Measurements from ENCODE around the gene HIRA. TPM values are rescaled to one million over a fixed set of nuclear protein-coding genes. Genes with fewer than 3 reads are reported as not detected.
"Not testable (repeated sequence)": the region's sequence is repeated elsewhere in the genome, so short reads cannot be mapped to it uniquely, and the experiment has no call there.

HIRA gene
- total and polyA plus RNA-seq, 11 donors, result 3.7 to 25.4 (median 17.3) TPM

DNA sequence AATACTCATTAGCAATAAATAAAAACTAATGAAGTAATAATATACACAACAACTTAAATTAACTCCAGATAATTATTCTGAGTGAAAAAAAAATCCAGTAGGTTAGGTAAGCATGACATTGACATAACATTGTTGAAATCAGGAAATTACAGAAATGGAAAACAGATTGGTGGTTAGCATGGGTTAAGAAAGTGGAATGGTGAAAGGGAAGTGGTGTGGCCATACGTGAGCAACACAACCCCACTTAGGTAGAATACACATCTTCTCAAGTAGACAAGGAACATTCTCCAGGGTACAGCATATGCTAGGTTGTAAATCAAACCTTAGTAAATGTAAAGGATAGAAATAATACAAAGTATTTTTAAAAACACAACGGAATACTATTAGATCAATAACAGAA is 109.8 kb downstream of the HIRA start:
- intact Hi-C loops (cut with DNase I), result no loop called here
- ATAC-seq (no peak), DNase-seq (no peak)
- H3K36me3 ChIP-seq, result no peaks in the 10 kb centered on the region
- no peak overlapping the region for H3K4me3 ChIP-seq
- no peaks in the 10 kb centered on the region for H3K27me3 ChIP-seq
- WGBS, 4 donors, result 79 to 86% (median 83%) methylated on average over 2 of the region's 2 CpGs
- TF ChIP-seq, protein P1, sequence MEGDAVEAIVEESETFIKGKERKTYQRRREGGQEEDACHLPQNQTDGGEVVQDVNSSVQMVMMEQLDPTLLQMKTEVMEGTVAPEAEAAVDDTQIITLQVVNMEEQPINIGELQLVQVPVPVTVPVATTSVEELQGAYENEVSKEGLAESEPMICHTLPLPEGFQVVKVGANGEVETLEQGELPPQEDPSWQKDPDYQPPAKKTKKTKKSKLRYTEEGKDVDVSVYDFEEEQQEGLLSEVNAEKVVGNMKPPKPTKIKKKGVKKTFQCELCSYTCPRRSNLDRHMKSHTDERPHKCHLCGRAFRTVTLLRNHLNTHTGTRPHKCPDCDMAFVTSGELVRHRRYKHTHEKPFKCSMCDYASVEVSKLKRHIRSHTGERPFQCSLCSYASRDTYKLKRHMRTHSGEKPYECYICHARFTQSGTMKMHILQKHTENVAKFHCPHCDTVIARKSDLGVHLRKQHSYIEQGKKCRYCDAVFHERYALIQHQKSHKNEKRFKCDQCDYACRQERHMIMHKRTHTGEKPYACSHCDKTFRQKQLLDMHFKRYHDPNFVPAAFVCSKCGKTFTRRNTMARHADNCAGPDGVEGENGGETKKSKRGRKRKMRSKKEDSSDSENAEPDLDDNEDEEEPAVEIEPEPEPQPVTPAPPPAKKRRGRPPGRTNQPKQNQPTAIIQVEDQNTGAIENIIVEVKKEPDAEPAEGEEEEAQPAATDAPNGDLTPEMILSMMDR (IDR thresholded peaks at IDR 0.05), result no peak
- TF ChIP-seq POLR2A (IDR thresholded peaks at IDR 0.05), result no peak
- H3K9me3 ChIP-seq, result peaks cover 0 to 34% (median 16%) of the 10 kb centered on the region in 12 donors
- H3K27ac ChIP-seq, result no peak overlapping the region
- no peaks in the 10 kb centered on the region for H3K4me1 ChIP-seq

DNA sequence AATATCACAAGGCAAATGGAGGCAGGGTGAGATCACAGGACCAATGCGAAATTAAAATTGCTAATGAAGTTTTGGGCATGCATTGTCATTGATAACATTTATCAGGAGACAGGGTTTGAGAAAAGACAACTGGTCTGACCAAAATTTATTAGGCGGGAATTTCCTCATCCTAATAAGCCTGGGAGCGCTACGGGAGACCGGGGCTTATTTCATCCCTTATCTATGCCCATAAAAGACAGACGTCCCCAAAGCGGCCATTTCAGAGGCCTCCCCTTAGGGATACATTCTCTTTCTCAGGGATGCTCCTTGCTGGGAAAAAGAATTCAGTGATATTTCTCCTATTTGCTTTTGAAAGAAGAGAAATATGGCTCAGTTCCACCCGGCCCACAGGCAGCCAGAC is 111.4 kb downstream of the HIRA start:
- H3K36me3 ChIP-seq; H3K27ac ChIP-seq; ATAC-seq; intact Hi-C loops (cut with DNase I); H3K27me3 ChIP-seq; H3K4me3 ChIP-seq; H3K4me1 ChIP-seq; DNase-seq: not testable (repeated sequence)
- peaks cover 0 to 48% (median 29%) of the 10 kb centered on the region in 12 donors for H3K9me3 ChIP-seq
- WGBS, 4 donors, result 90 to 94% (median 91%) methylated on average over 8 of the region's 8 CpGs

DNA sequence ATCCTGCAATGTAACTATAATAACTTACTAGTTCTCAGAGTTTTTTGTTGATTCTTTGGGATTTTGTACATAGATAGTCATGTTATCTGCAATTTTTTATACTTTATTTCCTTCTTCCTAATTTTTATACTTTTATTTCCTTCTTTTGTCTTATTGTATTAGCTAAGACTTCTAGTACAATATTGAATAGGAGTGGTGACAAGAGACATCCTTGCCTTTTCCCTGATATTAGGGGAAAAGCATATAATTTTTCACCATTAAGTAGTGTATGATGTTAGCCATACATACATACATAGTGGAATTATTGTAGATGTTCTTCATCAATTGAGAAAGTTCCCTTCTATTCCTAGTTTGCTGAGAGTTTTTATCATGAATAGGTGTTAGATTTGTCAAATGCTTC is 112.3 kb downstream of the HIRA start:
- no peaks in the 10 kb centered on the region for H3K36me3 ChIP-seq
- peaks cover 0 to 46% (median 31%) of the 10 kb centered on the region in 12 donors for H3K9me3 ChIP-seq
- DNase-seq (no peak), ATAC-seq (no peak)
- no peak overlapping the region for H3K27ac ChIP-seq
- TF ChIP-seq, protein P1 (IDR thresholded peaks at IDR 0.05), result no peak
- TF ChIP-seq POLR2A (IDR thresholded peaks at IDR 0.05), result no peak
- intact Hi-C loops (cut with DNase I), result no loop called here
- no peak overlapping the region for H3K4me3 ChIP-seq
- no peaks in the 10 kb centered on the region for H3K27me3 ChIP-seq
- H3K4me1 ChIP-seq, result no peaks in the 10 kb centered on the region

DNA sequence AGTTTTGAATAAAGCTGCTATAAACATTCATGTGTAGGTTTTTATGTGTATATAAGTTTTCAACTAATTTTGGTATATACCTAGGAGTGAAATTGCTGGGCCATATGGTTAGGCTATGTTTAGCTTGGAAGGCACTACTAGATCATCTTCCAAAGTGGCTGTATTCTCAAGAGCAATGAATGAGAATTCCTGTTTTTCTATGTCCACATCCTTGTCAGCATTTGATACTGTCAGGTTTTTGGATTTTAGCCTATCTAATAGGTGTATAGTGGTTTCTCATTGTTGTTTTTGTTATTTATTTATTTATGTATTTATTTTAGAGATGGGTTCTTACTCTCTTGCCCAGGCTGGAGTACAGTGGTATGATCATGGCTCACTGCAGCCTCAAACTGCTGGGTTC is 113.7 kb downstream of the HIRA start:
- H3K9me3 ChIP-seq, result peaks cover 0 to 43% (median 31%) of the 10 kb centered on the region in 12 donors

DNA sequence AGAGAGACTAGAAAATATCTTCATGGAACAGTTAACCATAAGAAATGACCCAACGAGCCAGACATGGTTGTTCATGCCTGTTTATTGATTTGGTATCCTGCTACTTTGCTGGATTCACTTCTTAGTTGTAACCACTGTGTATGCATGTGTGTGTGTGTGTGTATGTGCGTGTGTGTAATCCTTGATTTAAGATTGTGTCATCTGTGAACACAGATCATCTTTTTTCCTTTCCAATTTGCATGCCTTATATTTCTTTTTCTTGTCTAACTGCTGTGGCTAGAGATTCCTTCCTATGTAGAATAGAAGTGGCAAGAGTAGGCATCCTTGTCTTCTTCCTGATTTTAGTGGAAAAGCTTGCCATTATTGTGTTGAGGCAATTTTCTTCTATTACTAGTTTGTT is 123.7 kb downstream of the HIRA start:
- TF ChIP-seq, protein P1 (IDR thresholded peaks at IDR 0.05), result no peak
- no peak for TF ChIP-seq POLR2A (IDR thresholded peaks at IDR 0.05)
- H3K27ac ChIP-seq, result no peak overlapping the region
- H3K27me3 ChIP-seq, result no peaks in the 10 kb centered on the region
- H3K4me3 ChIP-seq, result no peak overlapping the region
- no peaks in the 10 kb centered on the region for H3K36me3 ChIP-seq
- DNase-seq (no peak), ATAC-seq (no peak)
- WGBS, 4 donors, result 67 to 86% (median 71%) methylated on average over 2 of the region's 2 CpGs
- H3K9me3 ChIP-seq, result no peaks in the 10 kb centered on the region
- intact Hi-C loops (cut with DNase I), result loop anchor here in 1 of 10 donors (10.0 kb wide), 1 partner anchor 317 kb away; no protein-coding TSS in a partner anchor
- no peaks in the 10 kb centered on the region for H3K4me1 ChIP-seq

More for the DNA sequence above, 113.7 kb downstream of the HIRA start:
- TF ChIP-seq, protein P1 (IDR thresholded peaks at IDR 0.05), result no peak
- TF ChIP-seq POLR2A (IDR thresholded peaks at IDR 0.05), result no peak
- intact Hi-C loops (cut with DNase I), result no loop called here
- H3K27me3 ChIP-seq, result no peaks in the 10 kb centered on the region
- no peak overlapping the region for H3K27ac ChIP-seq
- DNase-seq (no peak), ATAC-seq (no peak)
- no peaks in the 10 kb centered on the region for H3K4me1 ChIP-seq
- no peaks in the 10 kb centered on the region for H3K36me3 ChIP-seq
- H3K4me3 ChIP-seq, result no peak overlapping the region

DNA sequence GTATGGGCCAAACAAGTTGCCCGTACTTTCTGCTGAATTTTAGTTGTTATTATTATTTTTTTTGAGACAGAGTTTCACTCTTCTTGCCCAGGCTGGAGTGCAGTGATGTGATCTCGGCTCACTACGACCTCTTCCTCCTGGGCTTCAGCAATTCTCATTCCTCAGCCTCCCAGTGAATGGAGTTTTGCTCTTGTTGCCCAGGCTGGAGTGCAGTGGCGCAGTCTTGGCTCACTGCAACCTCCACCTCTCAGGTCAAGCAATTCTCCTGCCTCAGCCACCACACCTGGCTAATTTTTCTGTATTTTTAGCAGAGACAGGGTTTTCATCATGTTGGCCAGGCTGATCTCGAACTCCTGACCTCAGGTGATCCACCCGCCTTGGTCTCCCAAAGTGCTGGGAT is 125.0 kb downstream of the HIRA start:
- ATAC-seq, H3K27me3 ChIP-seq, H3K4me3 ChIP-seq, H3K27ac ChIP-seq, H3K9me3 ChIP-seq, H3K4me1 ChIP-seq, DNase-seq, H3K36me3 ChIP-seq: not testable (repeated sequence)
- WGBS, 4 donors, result 86 to 93% (median 92%) methylated on average over 6 of the region's 6 CpGs
- intact Hi-C loops (cut with DNase I), result loop anchor here in 1 of 10 donors (10.0 kb wide), 1 partner anchor 318 kb away; no protein-coding TSS in a partner anchor
